Activated naive CD8-positive, alpha-beta T cell treated with anti-CD3 and anti-CD28 coated beads, Interleukin-2, amount 50 U/mL, for 24 hours (primary cell): Measurements from ENCODE around the gene ZNF654.
A peak's percentile ranks its signal among the peaks of the same experiment; 100 is the strongest.

Experiments
- ATAC-seq: fragments of 150-1000 bp; cut with Tn5 transposase; one replicate; pipeline ENCODE4 v1.10.0; 2021
- DNase-seq: peaks from one replicate; pipeline ENCODE4 v3.0.0; 2021
- H3K27ac Mint-ChIP-seq: one replicate; pipeline ENCODE4 v1.8.0; 2021; ENCODE audit warnings: mild to moderate bottlenecking, mixed read lengths
- H3K27me3 Mint-ChIP-seq: one replicate; pipeline ENCODE4 v1.8.0; 2021; ENCODE audit warnings: mixed read lengths
- H3K36me3 Mint-ChIP-seq: one replicate; pipeline ENCODE4 v1.8.0; 2021; ENCODE audit warnings: low read depth, mixed read lengths
- H3K4me1 Mint-ChIP-seq: one replicate; pipeline ENCODE4 v1.8.0; 2021; ENCODE audit warnings: mixed read lengths
- H3K4me3 Mint-ChIP-seq: one replicate; pipeline ENCODE4 v1.8.0; 2021; ENCODE audit warnings: mild to moderate bottlenecking, moderate library complexity, mixed read lengths
- H3K9me3 Mint-ChIP-seq: one replicate; pipeline ENCODE4 v1.8.0; 2021; ENCODE audit warnings: mixed read lengths

Gene ZNF654

GRCh38 chr3:88040529-88040928 is 18.5 kb upstream of the ZNF654 start:
- no peaks in the 10 kb centered on the region for H3K36me3 Mint-ChIP-seq
- no peak overlapping the region for H3K4me3 Mint-ChIP-seq
- H3K4me1 Mint-ChIP-seq: peaks cover 3% of the 10 kb centered on the region
- no peaks in the 10 kb centered on the region for H3K9me3 Mint-ChIP-seq
- H3K27ac Mint-ChIP-seq: no peak overlapping the region
- no peak for DNase-seq
- no peaks in the 10 kb centered on the region for H3K27me3 Mint-ChIP-seq
- ATAC-seq: no peak

DNA sequence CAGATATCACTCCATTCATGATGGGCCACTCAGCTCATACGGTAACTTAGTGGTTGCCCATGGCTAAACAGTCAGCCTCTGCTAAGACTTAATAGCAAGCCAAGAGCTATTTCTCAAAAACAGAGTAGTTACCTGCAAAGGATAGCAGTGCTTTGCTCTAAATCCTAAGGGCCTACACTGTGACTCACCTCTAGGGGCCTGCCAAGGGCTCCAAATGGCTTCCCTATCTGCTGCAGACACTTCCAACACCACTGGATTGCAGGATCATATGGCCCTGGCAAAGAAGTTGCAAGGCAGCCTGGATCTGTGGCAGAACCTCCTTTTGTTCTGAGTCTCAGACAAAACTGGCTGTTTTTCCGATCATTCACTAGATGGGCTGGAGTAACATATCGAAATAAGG is 18.1 kb upstream of the ZNF654 start:
- ATAC-seq (no peak), DNase-seq (no peak)
- H3K9me3 Mint-ChIP-seq: no peaks in the 10 kb centered on the region
- peaks cover 3% of the 10 kb centered on the region for H3K4me1 Mint-ChIP-seq
- no peak overlapping the region for H3K4me3 Mint-ChIP-seq
- no peaks in the 10 kb centered on the region for H3K27me3 Mint-ChIP-seq
- H3K36me3 Mint-ChIP-seq: no peaks in the 10 kb centered on the region
- H3K27ac Mint-ChIP-seq: no peak overlapping the region

DNA sequence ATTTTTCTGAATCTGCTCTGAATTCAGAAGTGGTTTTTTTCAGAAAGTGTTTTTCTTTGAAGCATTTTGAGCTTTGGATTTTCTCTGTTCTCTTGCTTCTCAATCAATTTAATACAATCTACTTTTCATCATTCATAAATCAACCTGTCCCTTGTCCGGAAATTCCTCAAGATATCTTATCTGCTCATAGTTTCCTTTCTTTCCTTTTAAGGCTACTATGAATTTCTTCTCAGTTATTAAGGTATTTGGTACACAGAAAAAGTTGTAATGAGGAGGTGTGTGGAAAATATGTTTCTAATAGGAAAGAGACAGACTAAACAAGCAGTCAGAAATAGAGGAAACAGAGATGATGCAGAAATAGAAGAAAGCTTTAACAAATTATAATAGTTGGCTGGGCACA is 14.6 kb upstream of the ZNF654 start:
- H3K4me1 Mint-ChIP-seq: peaks cover 9% of the 10 kb centered on the region
- H3K27ac Mint-ChIP-seq: no peak overlapping the region
- no peaks in the 10 kb centered on the region for H3K9me3 Mint-ChIP-seq
- ATAC-seq (no peak), DNase-seq (no peak)
- H3K27me3 Mint-ChIP-seq: no peaks in the 10 kb centered on the region
- H3K4me3 Mint-ChIP-seq: no peak overlapping the region
- H3K36me3 Mint-ChIP-seq: no peaks in the 10 kb centered on the region

DNA sequence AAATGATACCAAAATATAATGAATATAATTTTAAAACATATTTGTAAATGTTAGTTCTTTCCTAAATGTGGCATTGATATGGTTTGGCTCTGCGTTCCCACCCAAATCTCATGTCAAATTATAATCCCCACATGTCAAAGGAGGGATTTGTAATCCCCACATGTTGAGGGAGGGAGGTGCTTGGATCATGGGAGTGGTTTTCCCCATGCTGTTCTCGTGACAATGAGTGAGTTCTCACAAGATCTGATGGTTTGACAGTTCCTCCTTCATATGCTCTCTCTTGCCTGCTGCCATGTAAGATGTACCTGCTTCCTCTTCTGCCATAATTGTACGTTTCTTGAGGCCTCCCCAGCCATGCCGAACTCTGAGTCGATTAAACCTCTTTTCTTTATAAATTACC is 12.3 kb upstream of the ZNF654 start:
- no peak for ATAC-seq

DNA sequence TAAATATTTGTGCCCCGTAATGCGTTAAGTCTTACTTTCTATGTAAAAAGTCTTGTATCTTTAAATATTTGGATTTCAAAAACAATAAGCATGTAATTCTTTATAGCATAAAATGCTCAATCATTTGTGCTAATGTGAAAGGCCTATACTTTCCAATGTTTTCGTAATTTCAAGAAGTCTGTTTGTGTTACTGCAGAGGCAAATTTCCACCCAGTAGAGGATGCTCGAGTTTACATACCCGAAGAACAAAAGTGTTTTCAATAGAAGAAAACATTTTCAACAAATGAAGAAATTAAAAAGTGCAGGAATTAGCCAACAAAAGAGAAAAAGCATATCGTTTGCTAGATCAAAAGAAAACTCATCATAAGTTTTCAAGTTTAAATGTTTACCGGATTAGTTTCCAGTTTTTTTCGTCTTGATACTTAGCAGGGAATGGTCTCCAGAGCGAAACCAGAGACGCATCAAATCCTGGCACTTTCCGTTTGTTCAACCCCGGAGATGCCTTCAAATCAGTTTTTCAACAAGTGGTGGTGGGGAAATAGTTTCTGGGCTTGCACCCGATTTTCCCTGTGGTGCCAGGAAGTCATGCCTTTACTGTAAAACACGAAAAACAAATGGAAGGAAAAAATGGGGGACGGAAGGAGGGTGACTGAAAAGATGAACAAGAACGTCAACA is 1.3 kb upstream of the ZNF654 start:
- Mint-ChIP-seq H3K4me1 (peaks cover 49% of the 10 kb centered on the region), H3K27me3 (no peaks in the 10 kb centered on the region), H3K27ac (peak overlapping the region; percentile 93), H3K9me3 (no peaks in the 10 kb centered on the region), H3K4me3 (peak overlapping the region; percentile 95), H3K36me3 (peaks cover 36% of the 10 kb centered on the region)
- no peak for ATAC-seq
- no peak for DNase-seq

More for the DNA sequence above, 12.3 kb upstream of the ZNF654 start:
- Mint-ChIP-seq H3K9me3 (no peaks in the 10 kb centered on the region), H3K4me1 (peaks cover 11% of the 10 kb centered on the region), H3K27ac (peak overlapping the region; percentile 19), H3K27me3 (no peaks in the 10 kb centered on the region), H3K36me3 (no peaks in the 10 kb centered on the region), H3K4me3 (no peak overlapping the region)
- no peak for DNase-seq

DNA sequence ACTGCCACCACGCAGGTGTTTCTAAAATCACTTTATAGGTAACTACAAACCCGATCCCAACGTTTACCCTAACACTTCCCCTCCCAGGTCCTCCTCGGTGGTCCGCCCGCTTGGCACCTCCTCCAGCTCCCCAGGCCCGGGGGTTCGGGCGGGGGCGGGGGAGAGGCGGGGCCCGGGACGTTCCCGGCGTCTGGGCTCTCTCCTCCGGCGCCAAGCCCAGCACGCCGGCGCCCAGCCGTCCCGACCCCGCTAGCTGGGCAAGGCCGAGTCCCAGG is 812 bp upstream of the ZNF654 start:
- H3K4me3 Mint-ChIP-seq: peak overlapping the region; percentile 95
- no peak for ATAC-seq
- H3K4me1 Mint-ChIP-seq: peaks cover 53% of the 10 kb centered on the region

GRCh38 chr3:88059380-88060170 is 520 bp downstream of the ZNF654 start:
- H3K4me3 Mint-ChIP-seq: peak overlapping the region; percentile 95
- H3K27ac Mint-ChIP-seq: peak overlapping the region; percentile 87
- H3K4me1 Mint-ChIP-seq: peaks cover 60% of the 10 kb centered on the region
- no peaks in the 10 kb centered on the region for H3K9me3 Mint-ChIP-seq
- H3K36me3 Mint-ChIP-seq: peaks cover 31% of the 10 kb centered on the region
- ATAC-seq: peak; percentile 2
- no peak for DNase-seq
- no peaks in the 10 kb centered on the region for H3K27me3 Mint-ChIP-seq

More for the DNA sequence above, 812 bp upstream of the ZNF654 start:
- H3K36me3 Mint-ChIP-seq: peaks cover 36% of the 10 kb centered on the region
- H3K27ac Mint-ChIP-seq: peak overlapping the region; percentile 93
- no peak for DNase-seq
- no peaks in the 10 kb centered on the region for H3K9me3 Mint-ChIP-seq
- H3K27me3 Mint-ChIP-seq: no peaks in the 10 kb centered on the region

GRCh38 chr3:88061746-88062145 is 2.7 kb downstream of the ZNF654 start:
- DNase-seq (no peak), ATAC-seq (no peak)
- H3K4me3 Mint-ChIP-seq: no peak overlapping the region
- H3K36me3 Mint-ChIP-seq: peaks cover 13% of the 10 kb centered on the region
- H3K27ac Mint-ChIP-seq: no peak overlapping the region
- peaks cover 48% of the 10 kb centered on the region for H3K4me1 Mint-ChIP-seq
- no peaks in the 10 kb centered on the region for H3K27me3 Mint-ChIP-seq
- H3K9me3 Mint-ChIP-seq: no peaks in the 10 kb centered on the region

DNA sequence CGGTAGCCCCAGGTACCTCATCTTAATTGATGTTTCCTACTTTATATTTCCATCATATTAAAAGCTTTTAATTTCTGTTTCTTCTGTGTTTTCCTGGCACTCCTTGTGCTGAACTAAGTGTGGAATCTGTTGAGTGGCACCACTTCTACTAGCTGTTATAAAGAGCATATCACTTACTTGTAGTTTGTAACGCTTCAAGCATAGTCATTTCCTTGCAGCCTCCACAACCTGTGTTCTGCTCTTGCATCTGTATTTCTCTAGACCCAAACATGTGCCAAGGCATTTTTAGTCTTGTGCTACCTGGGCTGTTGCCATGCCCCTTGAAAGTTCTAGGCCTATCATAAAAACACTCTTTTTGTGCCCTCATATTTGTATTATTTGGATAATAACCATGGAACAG is 16.0 kb downstream of the ZNF654 start:
- Mint-ChIP-seq H3K9me3 (no peaks in the 10 kb centered on the region), H3K36me3 (peaks cover 16% of the 10 kb centered on the region), H3K4me3 (no peak overlapping the region), H3K27me3 (no peaks in the 10 kb centered on the region), H3K27ac (no peak overlapping the region), H3K4me1 (peaks cover 39% of the 10 kb centered on the region)
- DNase-seq (no peak), ATAC-seq (no peak)

DNA sequence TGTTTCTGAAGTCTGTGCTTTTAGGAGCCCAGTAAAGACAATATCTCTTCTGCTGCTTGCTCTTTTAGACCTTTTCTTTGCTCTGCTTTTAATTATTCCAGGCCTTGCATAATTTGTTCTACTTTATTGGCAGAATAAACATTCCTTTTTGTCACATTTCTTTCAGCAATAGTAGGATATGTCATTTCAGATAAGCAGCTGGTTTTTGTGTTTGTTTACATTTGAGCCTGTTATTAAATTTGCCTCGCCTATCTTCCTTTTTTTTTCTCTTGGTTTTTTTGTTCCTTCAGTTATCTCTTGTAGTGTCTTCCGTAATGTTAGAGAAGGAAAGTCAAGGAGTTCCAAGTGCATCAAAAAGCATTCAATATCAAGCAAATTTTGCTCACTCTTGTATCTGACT is 16.4 kb downstream of the ZNF654 start:
- Mint-ChIP-seq H3K27ac (no peak overlapping the region), H3K27me3 (no peaks in the 10 kb centered on the region), H3K4me3 (no peak overlapping the region), H3K4me1 (peaks cover 39% of the 10 kb centered on the region), H3K9me3 (no peaks in the 10 kb centered on the region), H3K36me3 (peaks cover 14% of the 10 kb centered on the region)
- ATAC-seq: no peak
- DNase-seq: no peak

DNA sequence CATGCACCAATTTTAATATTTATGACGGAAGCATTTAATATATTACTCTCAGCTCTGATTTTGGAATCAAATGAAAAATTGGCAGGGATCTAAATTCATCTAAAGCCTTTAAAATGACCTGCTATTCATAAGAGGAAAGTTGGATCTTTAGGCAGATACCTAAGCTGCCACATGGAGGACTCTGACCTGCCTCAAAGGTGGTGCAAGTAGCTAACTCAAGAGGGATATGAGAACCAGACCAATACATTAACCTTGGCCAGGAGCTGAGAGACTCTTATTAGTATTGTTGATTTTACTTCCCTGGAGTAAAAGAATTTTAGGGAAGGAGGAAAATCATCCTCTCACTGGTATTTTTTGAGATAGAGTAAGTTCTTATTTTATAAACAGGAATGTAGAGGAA is 17.7 kb downstream of the ZNF654 start:
- no peak for ATAC-seq
- Mint-ChIP-seq H3K9me3 (no peaks in the 10 kb centered on the region), H3K27me3 (no peaks in the 10 kb centered on the region), H3K27ac (no peak overlapping the region), H3K4me1 (peaks cover 39% of the 10 kb centered on the region), H3K4me3 (no peak overlapping the region), H3K36me3 (peaks cover 14% of the 10 kb centered on the region)
- DNase-seq: no peak

- H3K36me3 Mint-ChIP-seq: peaks cover 9% of the 10 kb centered on the region
- H3K27me3 Mint-ChIP-seq: no peaks in the 10 kb centered on the region
- H3K9me3 Mint-ChIP-seq: no peaks in the 10 kb centered on the region
- H3K27ac Mint-ChIP-seq: no peak overlapping the region
- DNase-seq: no peak
- no peak for ATAC-seq
- H3K4me3 Mint-ChIP-seq: no peak overlapping the region
- peaks cover 36% of the 10 kb centered on the region for H3K4me1 Mint-ChIP-seq
These were observed 19.9 kb downstream of the ZNF654 start for GRCh38 chr3:88078932-88079331.

- Mint-ChIP-seq H3K36me3 (peaks cover 15% of the 10 kb centered on the region), H3K9me3 (no peaks in the 10 kb centered on the region), H3K27ac (no peak overlapping the region), H3K27me3 (no peaks in the 10 kb centered on the region), H3K4me1 (peaks cover 15% of the 10 kb centered on the region), H3K4me3 (no peak overlapping the region)
- no peak for ATAC-seq
- no peak for DNase-seq
These were observed 23.8 kb downstream of the ZNF654 start for GRCh38 chr3:88082854-88083253.

- no peak for DNase-seq
- H3K36me3 Mint-ChIP-seq: peaks cover 26% of the 10 kb centered on the region
- H3K9me3 Mint-ChIP-seq: no peaks in the 10 kb centered on the region
- peaks cover 12% of the 10 kb centered on the region for H3K4me1 Mint-ChIP-seq
- no peak overlapping the region for H3K27ac Mint-ChIP-seq
- H3K4me3 Mint-ChIP-seq: no peak overlapping the region
- H3K27me3 Mint-ChIP-seq: no peaks in the 10 kb centered on the region
- no peak for ATAC-seq
These were observed 25.0 kb downstream of the ZNF654 start for GRCh38 chr3:88084097-88084501.

GRCh38 chr3:88090681-88091080 is 31.6 kb downstream of the ZNF654 start:
- Mint-ChIP-seq H3K4me1 (no peaks in the 10 kb centered on the region), H3K36me3 (peaks cover 54% of the 10 kb centered on the region), H3K4me3 (no peak overlapping the region), H3K27ac (no peak overlapping the region), H3K9me3 (peaks cover 4% of the 10 kb centered on the region), H3K27me3 (no peaks in the 10 kb centered on the region)
- ATAC-seq (no peak), DNase-seq (no peak)
